ENCODE results near the gene KRT6A. TPM values are rescaled to one million over a fixed set of nuclear protein-coding genes. Genes with fewer than 3 reads are reported as not detected.

Gene KRT6A
- polyA plus RNA-seq, 4 donors, result 0.13 to 6.7 (median 3.2) TPM; not detected in 1

- Histone ChIP-seq H3K27ac (ENCODE audit: low read depth in 1 of 3, low read length in 2 of 3) (no peak overlapping the region), H3K9me3 (ENCODE audit: control insufficient read depth in 2 of 2, insufficient read depth in 1 of 2, low read depth in 1 of 2, low read length in 1 of 2) (no peaks in the 10 kb centered on the region), H3K36me3 (ENCODE audit: control insufficient read depth in 3 of 3, insufficient read depth in 2 of 3, low read depth in 1 of 3, low read length in 3 of 3) (no peaks in the 10 kb centered on the region), H3K27me3 (ENCODE audit: control insufficient read depth in 3 of 3, insufficient read depth in 3 of 3, low read length in 3 of 3) (no peaks in the 10 kb centered on the region), H3K4me3 (ENCODE audit: low read depth in 1 of 3, low read length in 3 of 3) (no peak overlapping the region), H3K4me1 (ENCODE audit: control insufficient read depth in 3 of 3, insufficient read depth in 2 of 3, low read depth in 1 of 3, low read length in 2 of 3) (no peaks in the 10 kb centered on the region)
- FAIRE-seq, result no peak
- 40 to 76% (median 67%) methylated on average over 8 of the region's 8 CpGs for WGBS, 3 donors
- no peak for DNase-seq
Measured at GRCh38 chr12:52528641-52529143, 35.6 kb upstream of the KRT6A start.

- DNase-seq (no peak), FAIRE-seq (no peak)
- Histone ChIP-seq H3K27me3 (ENCODE audit: control insufficient read depth in 3 of 3, insufficient read depth in 3 of 3, low read length in 3 of 3) (peaks cover 0 to 3% (median 0%) of the 10 kb centered on the region in 3 donors), H3K9me3 (ENCODE audit: control insufficient read depth in 2 of 2, insufficient read depth in 1 of 2, low read depth in 1 of 2, low read length in 1 of 2) (no peaks in the 10 kb centered on the region), H3K27ac (ENCODE audit: low read depth in 1 of 3, low read length in 2 of 3) (no peak overlapping the region), H3K4me3 (ENCODE audit: low read depth in 1 of 3, low read length in 3 of 3) (no peak overlapping the region), H3K36me3 (ENCODE audit: control insufficient read depth in 3 of 3, insufficient read depth in 2 of 3, low read depth in 1 of 3, low read length in 3 of 3) (no peaks in the 10 kb centered on the region), H3K4me1 (ENCODE audit: control insufficient read depth in 3 of 3, insufficient read depth in 2 of 3, low read depth in 1 of 3, low read length in 2 of 3) (no peaks in the 10 kb centered on the region)
- 56 to 82% (median 62%) methylated on average over 4 of the region's 4 CpGs for WGBS, 3 donors
Measured at GRCh38 chr12:52527121-52527800, 34.2 kb upstream of the KRT6A start.

GRCh38 chr12:52526511-52526951 is 33.5 kb upstream of the KRT6A start:
- no peaks in the 10 kb centered on the region for H3K9me3 ChIP-seq (ENCODE audit: control insufficient read depth in 2 of 2, insufficient read depth in 1 of 2, low read depth in 1 of 2, low read length in 1 of 2)
- no peak for FAIRE-seq

GRCh38 chr12:52525661-52526499 is 32.8 kb upstream of the KRT6A start:
- FAIRE-seq, result no peak
- DNase-seq, result no peak
- Histone ChIP-seq H3K9me3 (ENCODE audit: control insufficient read depth in 2 of 2, insufficient read depth in 1 of 2, low read depth in 1 of 2, low read length in 1 of 2) (no peaks in the 10 kb centered on the region), H3K4me3 (ENCODE audit: low read depth in 1 of 3, low read length in 3 of 3) (no peak overlapping the region), H3K36me3 (ENCODE audit: control insufficient read depth in 3 of 3, insufficient read depth in 2 of 3, low read depth in 1 of 3, low read length in 3 of 3) (no peaks in the 10 kb centered on the region), H3K4me1 (ENCODE audit: control insufficient read depth in 3 of 3, insufficient read depth in 2 of 3, low read depth in 1 of 3, low read length in 2 of 3) (peaks cover 0 to 8% (median 2%) of the 10 kb centered on the region in 3 donors), H3K27me3 (ENCODE audit: control insufficient read depth in 3 of 3, insufficient read depth in 3 of 3, low read length in 3 of 3) (peaks cover 0 to 3% (median 0%) of the 10 kb centered on the region in 3 donors), H3K27ac (ENCODE audit: low read depth in 1 of 3, low read length in 2 of 3) (no peak overlapping the region)
- WGBS, 3 donors, result 78 to 83% (median 81%) methylated on average over 13 of the region's 13 CpGs

More at GRCh38 chr12:52526511-52526951, 33.5 kb upstream of the KRT6A start:
- H3K36me3 ChIP-seq (ENCODE audit: control insufficient read depth in 3 of 3, insufficient read depth in 2 of 3, low read depth in 1 of 3, low read length in 3 of 3), result no peaks in the 10 kb centered on the region
- no peak overlapping the region for H3K4me3 ChIP-seq (ENCODE audit: low read depth in 1 of 3, low read length in 3 of 3)
- H3K4me1 ChIP-seq (ENCODE audit: control insufficient read depth in 3 of 3, insufficient read depth in 2 of 3, low read depth in 1 of 3, low read length in 2 of 3), result peaks cover 0 to 3% (median 2%) of the 10 kb centered on the region in 3 donors
- no peak for DNase-seq
- peaks cover 0 to 3% (median 0%) of the 10 kb centered on the region in 3 donors for H3K27me3 ChIP-seq (ENCODE audit: control insufficient read depth in 3 of 3, insufficient read depth in 3 of 3, low read length in 3 of 3)
- H3K27ac ChIP-seq (ENCODE audit: low read depth in 1 of 3, low read length in 2 of 3), result no peak overlapping the region
- 74 to 82% (median 81%) methylated on average over 8 of the region's 8 CpGs for WGBS, 3 donors

DNA sequence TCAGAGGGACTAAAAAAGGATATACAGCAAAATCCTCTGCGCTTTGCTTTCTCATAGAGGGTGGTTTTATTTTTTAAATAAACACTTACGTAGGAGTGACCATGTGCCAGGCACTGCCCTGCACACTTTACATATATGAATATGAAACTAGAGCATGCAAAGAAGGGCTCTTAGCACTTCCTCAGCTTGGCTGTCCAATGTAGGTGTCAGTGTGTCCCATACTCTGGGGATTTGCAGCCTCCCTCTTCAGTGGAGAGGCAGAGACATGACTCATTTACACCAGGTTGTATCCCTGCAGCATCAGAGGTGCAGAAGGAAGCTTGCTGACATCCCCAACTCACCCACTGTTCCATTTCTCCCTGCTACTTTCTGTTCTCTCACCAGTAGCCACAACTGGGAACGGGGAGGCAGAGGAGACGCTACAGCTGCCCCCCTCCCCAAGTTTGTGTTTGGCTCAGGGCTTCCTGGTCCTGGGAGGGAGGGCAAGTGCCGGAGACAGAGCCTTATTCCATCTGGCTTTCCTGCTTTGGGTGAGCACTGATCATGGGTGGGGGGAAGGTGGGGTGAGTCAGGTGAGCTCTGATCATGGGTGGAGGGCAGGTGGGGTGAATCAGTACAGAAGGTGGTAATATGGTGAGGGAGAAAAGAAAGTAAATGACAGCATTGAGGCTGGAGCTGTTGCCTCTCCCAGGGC is 32.0 kb upstream of the KRT6A start:
- Histone ChIP-seq H3K27me3 (ENCODE audit: control insufficient read depth in 3 of 3, insufficient read depth in 3 of 3, low read length in 3 of 3) (peaks cover 0 to 3% (median 0%) of the 10 kb centered on the region in 3 donors), H3K4me1 (ENCODE audit: control insufficient read depth in 3 of 3, insufficient read depth in 2 of 3, low read depth in 1 of 3, low read length in 2 of 3) (peaks cover 0 to 9% (median 2%) of the 10 kb centered on the region in 3 donors), H3K27ac (ENCODE audit: low read depth in 1 of 3, low read length in 2 of 3) (no peak overlapping the region), H3K4me3 (ENCODE audit: low read depth in 1 of 3, low read length in 3 of 3) (no peak overlapping the region), H3K36me3 (ENCODE audit: control insufficient read depth in 3 of 3, insufficient read depth in 2 of 3, low read depth in 1 of 3, low read length in 3 of 3) (no peaks in the 10 kb centered on the region), H3K9me3 (ENCODE audit: control insufficient read depth in 2 of 2, insufficient read depth in 1 of 2, low read depth in 1 of 2, low read length in 1 of 2) (no peaks in the 10 kb centered on the region)
- DNase-seq, result no peak
- FAIRE-seq, result no peak
- 72 to 79% (median 73%) methylated on average over 5 of the region's 5 CpGs for WGBS, 3 donors

- Histone ChIP-seq H3K4me3 (ENCODE audit: low read depth in 1 of 3, low read length in 3 of 3) (no peak overlapping the region), H3K4me1 (ENCODE audit: control insufficient read depth in 3 of 3, insufficient read depth in 2 of 3, low read depth in 1 of 3, low read length in 2 of 3) (peaks cover 0 to 9% (median 2%) of the 10 kb centered on the region in 3 donors), H3K36me3 (ENCODE audit: control insufficient read depth in 3 of 3, insufficient read depth in 2 of 3, low read depth in 1 of 3, low read length in 3 of 3) (no peaks in the 10 kb centered on the region), H3K27me3 (ENCODE audit: control insufficient read depth in 3 of 3, insufficient read depth in 3 of 3, low read length in 3 of 3) (peaks cover 0 to 3% (median 0%) of the 10 kb centered on the region in 3 donors), H3K27ac (ENCODE audit: low read depth in 1 of 3, low read length in 2 of 3) (no peak overlapping the region), H3K9me3 (ENCODE audit: control insufficient read depth in 2 of 2, insufficient read depth in 1 of 2, low read depth in 1 of 2, low read length in 1 of 2) (no peaks in the 10 kb centered on the region)
- FAIRE-seq, result no peak
- DNase-seq, result no peak
- WGBS, 3 donors, result 72 to 89% (median 83%) methylated on average over 6 of the region's 6 CpGs
Measured at GRCh38 chr12:52524241-52524897, 31.3 kb upstream of the KRT6A start.

DNA sequence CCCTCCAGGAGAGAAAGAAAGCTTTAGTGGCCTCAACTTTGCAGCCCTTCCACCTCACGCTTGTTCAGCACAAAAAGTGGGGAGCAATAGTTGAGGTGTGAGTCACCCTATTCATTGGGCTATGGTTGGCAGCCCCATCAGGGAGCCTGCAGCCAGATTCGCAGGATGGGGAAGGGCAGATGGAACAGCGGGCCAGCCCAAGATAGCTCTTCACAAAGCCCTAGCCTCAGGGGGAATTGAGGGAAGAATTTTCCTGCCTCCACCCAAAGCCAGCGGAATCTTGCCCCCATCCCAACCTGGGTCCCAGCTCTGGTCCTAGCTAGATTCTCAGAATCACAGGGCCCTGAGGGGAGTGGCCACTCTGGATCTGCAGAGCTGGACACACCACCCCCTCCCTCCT is 30.8 kb upstream of the KRT6A start:
- Histone ChIP-seq H3K4me3 (ENCODE audit: low read depth in 1 of 3, low read length in 3 of 3) (no peak overlapping the region), H3K27ac (ENCODE audit: low read depth in 1 of 3, low read length in 2 of 3) (no peak overlapping the region), H3K27me3 (ENCODE audit: control insufficient read depth in 3 of 3, insufficient read depth in 3 of 3, low read length in 3 of 3) (peaks cover 0 to 3% (median 0%) of the 10 kb centered on the region in 3 donors), H3K36me3 (ENCODE audit: control insufficient read depth in 3 of 3, insufficient read depth in 2 of 3, low read depth in 1 of 3, low read length in 3 of 3) (no peaks in the 10 kb centered on the region), H3K4me1 (ENCODE audit: control insufficient read depth in 3 of 3, insufficient read depth in 2 of 3, low read depth in 1 of 3, low read length in 2 of 3) (peaks cover 0 to 9% (median 2%) of the 10 kb centered on the region in 3 donors), H3K9me3 (ENCODE audit: control insufficient read depth in 2 of 2, insufficient read depth in 1 of 2, low read depth in 1 of 2, low read length in 1 of 2) (no peaks in the 10 kb centered on the region)
- DNase-seq (no peak), FAIRE-seq (no peak)
- WGBS, 3 donors, result 86 to 91% (median 88%) methylated on average over 4 of the region's 4 CpGs

Data from small intestine (tissue), 7 donors.